A549 (cell line): ENCODE results near the gene CNTFR. TPM values are rescaled to one million over a fixed set of nuclear protein-coding genes. Genes with fewer than 3 reads are reported as not detected.

Experiments
- ATAC-seq, 2 experiments: fragments of 200-7000 bp in 1 of 2; fragments of >200 bp in 1 of 2; cut with Nextera tagmentation in 1 of 2; cut with Tn5 transposase in 1 of 2; 3 replicates each; pipeline versions ENCODE4 v1.8.0 to v1.9.1; 2018 to 2020; ENCODE audit warnings: mild to moderate bottlenecking in 1 of 2, moderate library complexity in 1 of 2
- CTCF ChIA-PET: fragments of 300-600 bp; sonication (Branson Sonifier 250); formaldehyde crosslinking; extraction: SDS; loops from one replicate; lab custom pipeline; 2021; ENCODE audit warnings: antibody characterized with exemption, inconsistent platforms; lab: Yijun Ruan, JAX
- POLR2A ChIA-PET: fragments of 350-600 bp; formaldehyde crosslinking; extraction: SDS; loops from one replicate; lab custom pipeline; 2021; ENCODE audit warnings: antibody characterized with exemption, inconsistent platforms; lab: Yijun Ruan, JAX
- DNase-seq, 2 experiments: peaks; one replicate each; pipeline versions ENCODE4 v3.0.0 to v3.0.0-alpha.2; 2011 to 2016; ENCODE audit warnings: low read depth in 1 of 2, low spot score in 1 of 2
- FAIRE-seq: peaks from 2 replicates; lab custom pipeline; 2011; peaks lifted over from hg19 to GRCh38; lab: Jason Lieb, UNC
- H3K27ac ChIP-seq, 2 experiments: fragments of >200 bp; sonication (Bioruptor Twin); formaldehyde crosslinking; 3 replicates each; pipeline ENCODE4 v1.5.1; 2016 to 2017
- H3K4me1 ChIP-seq: fragments of >200 bp; sonication (Bioruptor Twin); formaldehyde crosslinking; 3 replicates; pipeline ENCODE4 v1.6.1; 2016
- H3K4me2 ChIP-seq: fragments of >200 bp; sonication (Bioruptor Twin); formaldehyde crosslinking; 3 replicates; pipeline ENCODE4 v1.6.1; 2016
- H3K4me3 ChIP-seq: fragments of >200 bp; sonication (Bioruptor Twin); formaldehyde crosslinking; 3 replicates; pipeline ENCODE4 v1.5.1; 2016
- H3K9me3 ChIP-seq: fragments of >200 bp; sonication (Bioruptor Twin); formaldehyde crosslinking; 3 replicates; pipeline ENCODE4 v1.6.1; 2016
- ATOH8 ChIP-seq: fragments of 250-450 bp; sonication (Bioruptor Pico); IDR thresholded peaks from 2 replicates; pipeline ENCODE4 v1.5.0; 2020; ENCODE audit warnings: low read depth, mild to moderate bottlenecking, moderate library complexity
- BHLHE40 ChIP-seq: IDR thresholded peaks from 2 replicates; pipeline ENCODE4 v1.6.1; 2012; ENCODE audit warnings: low read depth, low read length, inconsistent platforms
- CBX2 ChIP-seq: fragments of 200-600 bp; sonication (generic); IDR thresholded peaks from 2 replicates; pipeline ENCODE4 v1.6.1; 2016; ENCODE audit warnings: low read depth, mild to moderate bottlenecking, borderline replicate concordance
- CBX8 ChIP-seq: fragments of 200-600 bp; sonication (generic); IDR thresholded peaks from 2 replicates; pipeline ENCODE4 v1.6.1; 2016
- CHD4 ChIP-seq: fragments of 200-600 bp; sonication (generic); IDR thresholded peaks from 2 replicates; pipeline ENCODE4 v1.6.1; 2016; ENCODE audit warnings: antibody characterized with exemption, mild to moderate bottlenecking, borderline replicate concordance
- EHMT2 ChIP-seq: fragments of 200-600 bp; sonication (generic); IDR thresholded peaks from 2 replicates; pipeline ENCODE4 v1.6.1; 2016; ENCODE audit warnings: antibody characterized with exemption, low read depth, mild to moderate bottlenecking, moderate library complexity
- ELK1 ChIP-seq: fragments of 150-350 bp; IDR thresholded peaks from 2 replicates; pipeline ENCODE4 v1.6.1; 2014; ENCODE audit warnings: low read depth, mild to moderate bottlenecking, low read length
- EP300 ChIP-seq, 2 experiments: fragments of >200 bp; sonication (Bioruptor Twin); formaldehyde crosslinking; IDR thresholded peaks; 2 replicates in 1 of 2; 3 replicates in 1 of 2; pipeline ENCODE4 v1.6.1; 2016 to 2017
- HDAC2 ChIP-seq: fragments of 200-600 bp; sonication (generic); IDR thresholded peaks from 2 replicates; pipeline ENCODE4 v1.6.1; 2016
- HMGXB4 ChIP-seq: fragments of 250-450 bp; sonication (Bioruptor Pico); IDR thresholded peaks from 2 replicates; pipeline ENCODE4 v1.5.0; 2021; ENCODE audit warnings: mild to moderate bottlenecking, moderate library complexity, borderline replicate concordance
- HOXB13 ChIP-seq: fragments of 250-450 bp; sonication (Bioruptor Pico); IDR thresholded peaks from 2 replicates; pipeline ENCODE4 v1.5.0; 2020; ENCODE audit warnings: low read depth, mild to moderate bottlenecking, moderate library complexity
- MAFK ChIP-seq: fragments of 450-650 bp; IDR thresholded peaks from 2 replicates; pipeline ENCODE4 v1.6.1; 2014; ENCODE audit not compliant: partially characterized antibody
- MAZ ChIP-seq: fragments of 150-350 bp; IDR thresholded peaks from 2 replicates; pipeline ENCODE4 v1.6.1; 2014; ENCODE audit warnings: antibody characterized with exemption, low read depth, low read length, borderline replicate concordance
- NFE2L2 ChIP-seq: fragments of 150-350 bp; conservative IDR thresholded peaks from 2 replicates; pipeline ENCODE4 v1.6.1; 2014; ENCODE audit warnings: low read length
- POLR2A ChIP-seq: IDR thresholded peaks from 2 replicates; pipeline ENCODE4 v1.6.1; 2012; ENCODE audit warnings: mild to moderate bottlenecking, low read length
- POLR2AphosphoS2 ChIP-seq: conservative IDR thresholded peaks from 2 replicates; pipeline ENCODE4 v1.6.1; 2012; ENCODE audit warnings: low read length, improper control_type of control experiment, inconsistent platforms
- RAD21 ChIP-seq, 2 experiments: fragments of >200 bp in 1 of 2; sonication (Bioruptor Twin) in 1 of 2; formaldehyde crosslinking in 1 of 2; IDR thresholded peaks in 1 of 2; conservative IDR thresholded peaks in 1 of 2; 2 replicates in 1 of 2; 3 replicates in 1 of 2; pipeline ENCODE4 v1.6.1; 2012 to 2018; ENCODE audit warnings: inconsistent platforms in 1 of 2
- RCOR1 ChIP-seq: fragments of 150-350 bp; IDR thresholded peaks from 2 replicates; pipeline ENCODE4 v1.6.1; 2014; ENCODE audit warnings: antibody characterized with exemption, low read length, low read depth
- REST ChIP-seq: fragments of 200-600 bp; sonication (generic); IDR thresholded peaks from 2 replicates; pipeline ENCODE4 v1.6.1; 2016; ENCODE audit warnings: antibody characterized with exemption, mild to moderate bottlenecking, moderate library complexity
- SMC3 ChIP-seq: fragments of >200 bp; sonication (Bioruptor Twin); formaldehyde crosslinking; IDR thresholded peaks from 3 replicates; pipeline ENCODE4 v1.6.1; 2018; ENCODE audit warnings: inconsistent platforms
- SREBF2 ChIP-seq: fragments of 450-650 bp; IDR thresholded peaks from 2 replicates; pipeline ENCODE4 v1.6.1; 2014; ENCODE audit warnings: mild to moderate bottlenecking, moderate library complexity
- ZC3H11A ChIP-seq: fragments of 450-650 bp; IDR thresholded peaks from 2 replicates; pipeline ENCODE4 v1.6.1; 2014; ENCODE audit warnings: antibody characterized with exemption, mild to moderate bottlenecking
- ZFP36 ChIP-seq: fragments of 450-650 bp; IDR thresholded peaks from 2 replicates; pipeline ENCODE4 v1.6.1; 2014; ENCODE audit warnings: borderline replicate concordance; ENCODE audit not compliant: partially characterized antibody
- ZSCAN20 ChIP-seq: fragments of 250-450 bp; sonication (Bioruptor Pico); IDR thresholded peaks from 2 replicates; pipeline ENCODE4 v1.8.0; 2022; ENCODE audit warnings: mild to moderate bottlenecking, moderate library complexity
- WGBS: methylation state at CpG from one replicate; pipeline ENCODE4 v1.1.6; 2017; ENCODE audit errors: missing lambda C conversion rate; 5-methylcytosine and 5-hydroxymethylcytosine counted together
- polyA plus RNA-seq, 4 experiments: library from polyadenylated mRNA; depleted of rRNA in 3 of 4; stranded (reverse); fragments of >200 nt; fragmentation: RNase III in 1 of 4; extraction: RNeasy Plus Mini Kit Qiagen cat#74134 plus additional on column Dnase treatment in 1 of 4; gene quantifications; 2 replicates in 3 of 4; 3 replicates in 1 of 4; pipeline ENCODE4 v1.2.3, GENCODE V29; 2011 to 2017

CNTFR gene
- polyA plus RNA-seq, 2 of the 4 experiments (the other 2 are of a cell fraction): 0.09 TPM; not detected in 1

- peak overlapping the region; percentile 53; the same call in 2 of the 3 replicates for H3K4me3 ChIP-seq
- ChIA-PET POLR2A (interaction anchor here (1.0 kb wide), 1 partner anchor 13 kb away, joined by 3 read pairs; no protein-coding TSS in a partner anchor), CTCF (interaction anchor here (0.9 to 11.6 kb wide), 37 partner anchors 10 to 549 kb away, joined by 3 to 297 read pairs (median 18); partner anchors contain the start of genes MYORG and RPP25L)
- FAIRE-seq: no peak
- H3K4me1 ChIP-seq: peaks cover 7% of the 10 kb centered on the region; the same call in 2 of the 3 replicates
- no peak for DNase-seq
- peak overlapping the region; percentile 94 for H3K4me2 ChIP-seq
- TF ChIP-seq MAFK: no peak
- no peak for TF ChIP-seq SMC3
- no peak for TF ChIP-seq HDAC2
- TF ChIP-seq SREBF2: no peak
- no peak for TF ChIP-seq HMGXB4 (CRISPR knock-in tag)
- TF ChIP-seq REST: no peak
- no peak for TF ChIP-seq CBX8
- TF ChIP-seq ZFP36: peak; percentile 56
- H3K27ac ChIP-seq: no peak overlapping the region
- ATAC-seq: peak in 1 of 2 experiments; percentile 33; a peak in 3 of 6 replicates
- H3K9me3 ChIP-seq: no peaks in the 10 kb centered on the region
- WGBS: 58% methylated on average over 21 of the region's 40 CpGs
These were observed 1.1 kb upstream of the CNTFR start for GRCh38 chr9:34590381-34591247.

- CTCF ChIA-PET: interaction anchor here (0.6 to 17.1 kb wide), 8 partner anchors 15 to 185 kb away, joined by 3 to 168 read pairs (median 6); no protein-coding TSS in a partner anchor
- POLR2A ChIA-PET: no interaction called here
- Histone ChIP-seq H3K4me2 (peak overlapping the region; percentile 94), H3K27ac (peak overlapping the region in 1 of 2 experiments; percentile 74; a peak in 2 of 6 replicates), H3K4me3 (peak overlapping the region; percentile 53), H3K4me1 (peaks cover 7% of the 10 kb centered on the region; the same call in 2 of the 3 replicates), H3K9me3 (no peaks in the 10 kb centered on the region)
- TF ChIP-seq ZC3H11A: no peak
- TF ChIP-seq EHMT2: no peak
- no peak for TF ChIP-seq NFE2L2
- no peak for TF ChIP-seq ATOH8
- no peak for TF ChIP-seq ELK1
- TF ChIP-seq CBX2: no peak
- TF ChIP-seq MAZ: no peak
- no peak for TF ChIP-seq CHD4
- TF ChIP-seq ZSCAN20 (CRISPR knock-in tag): no peak
- no peak for TF ChIP-seq EP300 (IDR thresholded peaks at IDR 0.05)
- TF ChIP-seq POLR2AphosphoS2: no peak
- TF ChIP-seq RCOR1: no peak
- TF ChIP-seq RAD21 (conservative IDR thresholded peaks at IDR 0.05 in 1 of 2, IDR thresholded peaks at IDR 0.05 in 1 of 2): no peak
- TF ChIP-seq HOXB13: no peak
- TF ChIP-seq POLR2A: no peak
- no peak for TF ChIP-seq SMC3
- no peak for TF ChIP-seq BHLHE40
- DNase-seq (no peak), ATAC-seq (no peak), FAIRE-seq (no peak)
- 11% methylated on average over 40 of the region's 86 CpGs for WGBS
These were observed 571 bp downstream of the CNTFR start for GRCh38 chr9:34588671-34589635.
